Measurements from ENCODE around the gene PSMG2.
"Not testable (repeated sequence)": the region's sequence is repeated elsewhere in the genome, so short reads cannot be mapped to it uniquely, and the experiment has no call there.

The PSMG2 gene

DNA sequence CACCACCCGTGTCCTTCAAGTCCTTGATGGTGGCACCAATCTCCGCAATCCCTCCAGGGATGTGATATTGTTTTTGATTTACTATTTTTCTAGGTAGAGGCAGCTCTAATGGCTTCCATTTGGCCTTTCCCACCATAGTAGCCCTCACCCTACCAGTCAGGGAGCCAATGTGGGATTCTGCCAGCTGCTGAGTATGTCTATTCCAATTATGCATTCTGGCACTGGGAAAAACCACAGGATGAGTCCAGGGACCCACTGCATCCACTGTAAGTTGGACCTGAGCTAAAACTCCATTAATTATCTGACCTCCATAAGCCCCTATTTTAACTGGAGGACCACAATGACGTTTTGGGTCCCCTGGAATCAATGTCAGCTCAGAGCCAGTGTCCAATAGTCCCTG is 55.7 kb downstream of the PSMG2 start:
- DNase-seq (ENCODE audit: low read depth in 2 of 3, low spot score in 1 of 3): not testable (repeated sequence)

DNA sequence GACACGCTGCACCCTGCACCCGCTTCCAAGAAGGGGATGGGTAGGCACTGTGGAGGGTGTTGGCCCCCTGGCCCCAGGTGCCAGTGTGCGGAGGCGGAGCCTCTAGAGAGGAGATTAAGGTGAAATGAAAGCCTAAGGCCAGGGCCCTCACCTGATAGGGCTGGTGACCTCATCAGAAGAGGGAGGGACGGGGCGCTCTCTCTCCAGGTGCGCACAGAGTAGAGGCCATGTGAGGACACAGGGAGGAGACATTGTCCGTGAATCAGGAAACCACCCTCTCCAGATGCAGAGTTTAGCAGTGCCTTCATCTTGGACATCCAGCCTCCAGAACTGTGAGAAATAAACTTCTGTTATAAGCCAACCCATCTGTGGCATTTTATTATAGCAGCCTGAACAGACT is 62.3 kb downstream of the PSMG2 start:
- no peak for DNase-seq (ENCODE audit: low read depth in 2 of 3, low spot score in 1 of 3)

DNA sequence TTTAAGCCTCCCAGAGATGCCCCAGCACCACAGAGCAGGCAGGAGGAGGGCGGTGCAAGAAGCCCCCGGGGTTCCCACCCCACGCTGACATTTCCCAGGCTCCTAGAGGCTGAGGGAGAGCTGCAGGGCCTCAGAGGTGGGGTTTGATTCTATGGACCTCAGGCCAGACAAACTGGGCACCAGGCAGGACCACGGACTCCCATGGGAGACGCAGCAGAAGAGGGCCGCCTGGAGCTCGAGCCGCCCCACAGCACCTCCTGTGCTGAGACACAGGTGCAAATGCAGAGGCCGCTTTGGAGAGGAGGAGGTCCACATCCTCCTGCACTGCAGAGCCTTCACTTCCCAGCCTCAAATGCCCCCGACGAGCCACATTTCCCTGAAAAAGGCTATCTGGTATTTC is 62.7 kb downstream of the PSMG2 start:
- no peak for DNase-seq (ENCODE audit: low read depth in 2 of 3, low spot score in 1 of 3)

DNA sequence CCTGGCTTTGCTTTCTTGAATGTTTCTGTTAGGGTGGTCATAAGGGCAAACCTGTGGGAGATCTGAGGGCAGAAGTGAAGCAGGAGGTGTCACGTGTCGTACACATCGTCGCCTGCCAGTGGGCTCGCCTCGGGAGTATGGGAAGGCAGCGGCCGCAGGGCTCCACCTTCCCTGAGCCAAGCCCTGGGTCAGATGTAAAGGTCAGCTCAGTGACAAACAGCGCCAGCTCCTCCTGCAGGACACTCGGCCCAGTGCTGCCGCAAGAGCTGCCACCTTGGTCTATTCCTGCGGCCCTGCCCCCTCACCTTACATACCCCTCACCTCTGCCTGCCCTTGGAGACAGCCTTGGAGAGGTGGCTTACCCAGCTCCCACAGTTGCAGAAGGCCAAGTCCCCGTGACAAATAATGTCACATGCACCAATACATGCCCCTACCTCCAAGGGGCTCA is 64.2 kb downstream of the PSMG2 start:
- DNase-seq (ENCODE audit: low read depth in 2 of 3, low spot score in 1 of 3): no peak

DNA sequence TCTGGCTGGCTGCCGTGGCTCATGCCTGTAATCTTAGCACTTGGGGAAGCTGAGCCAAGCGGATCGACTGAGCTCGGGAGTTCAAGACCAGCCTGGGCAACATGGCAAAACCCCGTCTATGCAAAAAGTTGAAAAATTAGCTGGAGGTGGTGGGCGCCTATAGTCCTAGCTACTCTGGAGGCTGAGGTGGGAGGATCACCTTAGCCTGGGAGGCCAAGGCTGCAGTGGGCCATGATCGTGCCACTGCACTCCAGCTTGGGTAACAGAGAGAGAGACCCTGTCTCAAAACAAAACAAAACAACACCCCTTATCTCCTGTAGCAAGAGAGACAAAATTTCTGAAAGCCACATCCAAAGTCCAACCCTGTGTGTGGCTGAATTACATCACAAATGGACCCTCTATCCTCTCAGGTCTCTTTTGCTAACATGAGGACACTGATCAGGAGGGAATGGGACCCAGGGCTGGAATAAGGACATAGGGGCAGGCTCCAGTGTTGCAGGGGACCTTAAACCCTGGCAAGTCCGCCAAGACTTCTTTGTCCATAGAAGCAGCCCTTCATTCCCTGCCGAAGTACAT is 64.8 kb downstream of the PSMG2 start:
- DNase-seq (ENCODE audit: low read depth in 2 of 3, low spot score in 1 of 3): no peak

DNA sequence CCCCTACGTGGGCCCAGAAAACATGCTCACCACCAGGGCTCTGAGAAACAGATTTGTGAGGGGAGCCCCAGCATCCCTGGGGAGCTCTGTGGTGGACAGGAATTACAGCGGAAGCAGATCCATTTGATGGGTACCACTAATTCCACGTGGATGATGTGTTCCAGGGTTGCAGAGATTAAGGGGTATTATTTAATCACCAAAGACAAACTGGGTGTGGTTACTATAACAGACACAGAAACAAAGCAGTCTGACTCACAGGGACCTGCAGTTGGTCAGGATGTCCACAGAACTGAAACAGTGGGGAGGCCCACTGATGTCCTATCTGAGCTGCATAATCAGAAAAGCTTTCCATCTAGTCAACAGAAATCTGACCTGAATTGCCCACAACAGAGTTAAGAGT is 65.8 kb downstream of the PSMG2 start:
- no peak for DNase-seq (ENCODE audit: low read depth in 2 of 3, low spot score in 1 of 3)

DNA sequence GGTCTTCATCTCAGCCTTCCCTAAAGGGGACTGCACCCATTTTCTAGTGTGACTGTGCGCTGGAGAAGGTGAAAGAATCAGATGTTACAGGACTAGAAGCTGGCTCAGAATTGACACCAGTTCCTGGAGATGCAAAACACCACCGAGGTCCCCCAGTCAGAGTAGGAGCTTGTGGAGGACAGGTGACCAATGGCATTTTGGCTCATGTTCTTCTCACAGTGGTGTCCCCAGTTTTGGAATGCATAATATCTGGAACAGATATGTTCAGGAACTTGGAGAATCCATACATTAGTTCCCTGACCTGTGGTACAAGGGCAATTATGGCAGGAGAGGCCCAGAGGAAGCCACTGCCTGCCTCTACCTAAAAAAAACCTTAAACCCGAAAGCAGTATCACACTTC is 66.3 kb downstream of the PSMG2 start:
- DNase-seq (ENCODE audit: low read depth in 2 of 3, low spot score in 1 of 3): no peak

DNA sequence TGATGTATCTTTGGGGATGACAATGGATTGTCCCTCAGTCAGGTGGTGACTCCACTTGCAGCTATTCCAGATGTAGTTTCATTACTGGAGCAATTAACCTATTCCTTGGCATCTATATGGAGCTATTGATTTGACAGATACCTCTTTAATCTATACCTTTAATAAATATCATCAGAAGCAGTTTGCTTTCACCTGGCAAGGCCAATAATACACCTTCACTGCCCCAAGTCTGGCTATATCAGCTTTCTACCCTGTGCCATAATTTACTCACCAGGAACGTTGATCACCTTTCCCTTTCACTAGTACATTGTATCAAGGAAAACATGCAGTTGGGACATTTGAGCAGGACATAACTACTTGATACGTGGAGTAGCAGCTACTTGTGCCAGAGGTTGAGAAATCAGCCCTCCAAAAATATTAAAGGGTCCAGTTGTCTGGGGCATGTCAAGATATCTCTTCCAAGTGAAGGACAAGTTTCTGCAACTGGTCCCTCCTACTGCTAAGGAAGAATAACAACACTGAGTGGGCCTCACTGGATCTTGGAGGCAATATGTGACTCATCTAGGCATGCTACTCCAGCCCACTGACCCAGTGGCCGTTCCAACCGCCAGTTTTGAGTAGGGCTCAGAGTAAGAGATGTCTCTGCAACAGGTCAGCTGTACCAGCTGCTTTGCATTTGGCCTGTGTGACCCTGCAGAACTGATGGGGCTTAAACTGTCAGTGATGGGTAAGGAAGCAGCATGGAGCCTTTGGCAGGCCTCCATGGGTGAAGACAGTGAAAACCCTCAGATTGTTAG is 67.0 kb downstream of the PSMG2 start:
- no peak for DNase-seq (ENCODE audit: low read depth in 2 of 3, low spot score in 1 of 3)

DNA sequence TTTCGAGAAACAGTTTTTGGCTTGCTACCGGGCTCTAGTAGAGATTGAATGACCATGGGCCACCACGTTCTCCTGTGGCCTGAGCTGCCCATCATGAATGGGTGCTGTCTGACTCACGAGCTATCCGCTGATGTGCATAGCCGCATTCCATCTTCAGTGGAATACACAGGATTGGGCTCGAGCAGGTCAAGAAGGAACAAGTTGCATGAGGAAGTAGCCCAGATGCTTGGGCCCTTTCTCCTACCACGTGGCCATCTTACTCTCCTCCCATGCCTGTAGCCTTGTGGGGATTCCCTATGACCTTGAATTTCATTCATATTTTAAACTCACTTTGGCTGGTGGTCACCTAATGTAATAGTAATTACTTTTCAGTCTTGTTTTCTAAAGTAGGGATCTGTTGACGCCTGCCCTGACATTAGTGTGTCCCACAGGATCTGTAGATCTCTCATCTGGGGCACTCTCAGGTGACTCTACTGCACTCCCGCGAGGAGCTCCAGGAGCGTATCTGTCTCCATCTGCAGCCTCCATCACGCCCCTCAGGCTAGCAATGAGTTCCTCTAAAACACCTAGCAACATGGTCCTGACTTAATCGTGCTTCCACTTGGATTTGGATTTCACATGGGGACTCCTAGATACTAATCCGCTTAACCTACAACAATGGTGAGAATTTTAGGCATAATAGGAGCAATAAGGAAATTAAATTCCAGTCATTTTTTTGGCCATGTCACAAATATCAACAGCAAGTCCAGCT is 67.8 kb downstream of the PSMG2 start:
- DNase-seq (ENCODE audit: low read depth in 2 of 3, low spot score in 1 of 3): no peak

DNA sequence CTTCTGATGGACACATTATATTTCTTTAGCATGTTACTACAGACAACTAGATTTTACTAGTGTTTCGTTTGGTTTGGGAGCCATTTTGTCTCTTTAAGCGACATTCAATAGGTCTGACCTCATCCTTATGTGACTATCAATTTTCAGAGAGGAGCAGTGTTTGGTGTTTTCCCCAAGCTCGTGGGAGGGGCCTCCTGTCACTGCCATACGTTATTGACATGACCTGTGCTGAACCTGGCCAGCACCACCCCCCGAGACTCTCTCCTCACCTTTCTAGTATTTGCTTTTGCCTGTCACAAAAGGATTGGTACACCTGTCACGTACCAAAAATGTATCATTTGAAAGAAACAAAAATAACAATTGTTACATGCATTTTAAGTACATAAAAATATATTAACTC is 69.3 kb downstream of the PSMG2 start:
- DNase-seq (ENCODE audit: low read depth in 2 of 3, low spot score in 1 of 3): no peak

DNA sequence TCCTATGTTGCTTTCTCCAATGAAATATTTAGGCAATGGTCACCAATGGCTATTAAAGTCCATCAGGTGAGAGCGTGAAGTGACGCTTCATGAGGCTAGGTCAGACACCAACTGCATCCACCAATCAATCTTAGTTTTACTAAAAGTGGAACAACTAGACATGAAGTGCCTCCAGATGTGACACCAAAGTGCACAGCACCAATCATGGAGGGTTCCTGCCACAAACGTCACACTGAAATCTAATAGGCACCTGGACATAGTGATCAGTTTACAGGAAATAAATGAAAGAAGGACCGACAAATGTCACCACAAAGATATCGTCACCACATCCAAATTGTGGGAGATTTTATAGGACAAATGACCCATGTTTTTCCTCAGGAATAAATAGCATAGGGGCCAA is 70.5 kb downstream of the PSMG2 start:
- DNase-seq (ENCODE audit: low read depth in 2 of 3, low spot score in 1 of 3): no peak

DNA sequence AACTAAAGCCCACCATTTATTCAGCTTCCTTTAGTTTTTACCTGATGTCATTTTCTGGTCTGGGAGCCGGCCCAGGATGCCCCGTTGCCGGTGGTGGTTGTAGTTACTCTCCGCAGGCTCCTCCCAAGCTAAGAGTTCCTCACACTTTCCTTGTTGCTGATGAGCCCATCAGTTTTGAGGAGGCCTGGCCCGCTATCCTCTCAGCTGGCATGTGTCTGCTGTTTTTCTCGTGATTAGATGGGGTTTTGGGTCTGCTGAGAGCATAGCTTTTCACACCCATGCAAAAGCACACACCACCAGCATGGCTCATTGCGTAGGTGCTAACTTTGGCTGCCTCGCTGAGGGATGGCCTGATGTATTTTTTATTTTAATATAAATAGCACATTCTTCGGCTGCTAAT is 72.1 kb downstream of the PSMG2 start:
- DNase-seq (ENCODE audit: low read depth in 2 of 3, low spot score in 1 of 3): no peak

Data from stimulated activated CD4-positive, alpha-beta T cell treated with anti-CD3 and anti-CD28 coated beads, Interleukin-12 subunit alpha, Interleukin-12 subunit beta, amount 100 ng/mL, for 48 hours (primary cell).